Measurements from ENCODE around the gene INAVA.

Gene INAVA

GRCh38 chr1:200900877-200901276, 6.2 kb downstream of the INAVA start:
- no peak for TF ChIP-seq CTCF (IDR thresholded peaks at IDR 0.05; ENCODE audit: low read depth, low read length, missing control alignments)
- DNase-seq (ENCODE audit: low read depth), result no peak

GRCh38 chr1:200901350-200901749, 6.7 kb downstream of the INAVA start:
- TF ChIP-seq CTCF (IDR thresholded peaks at IDR 0.05; ENCODE audit: low read depth, low read length, missing control alignments), result no peak

More at GRCh38 chr1:200900877-200901276, 6.2 kb downstream of the INAVA start:
- no peak overlapping the region for H3K4me3 ChIP-seq (ENCODE audit: low read depth, low read length)

GRCh38 chr1:200901796-200902444, 7.2 kb downstream of the INAVA start:
- no peak overlapping the region for H3K4me3 ChIP-seq (ENCODE audit: low read depth, low read length)
- TF ChIP-seq CTCF (IDR thresholded peaks at IDR 0.05; ENCODE audit: low read depth, low read length, missing control alignments), result no peak
- DNase-seq (ENCODE audit: low read depth), result no peak

More at GRCh38 chr1:200901350-200901749, 6.7 kb downstream of the INAVA start:
- H3K4me3 ChIP-seq (ENCODE audit: low read depth, low read length), result no peak overlapping the region
- no peak for DNase-seq (ENCODE audit: low read depth)

DNA sequence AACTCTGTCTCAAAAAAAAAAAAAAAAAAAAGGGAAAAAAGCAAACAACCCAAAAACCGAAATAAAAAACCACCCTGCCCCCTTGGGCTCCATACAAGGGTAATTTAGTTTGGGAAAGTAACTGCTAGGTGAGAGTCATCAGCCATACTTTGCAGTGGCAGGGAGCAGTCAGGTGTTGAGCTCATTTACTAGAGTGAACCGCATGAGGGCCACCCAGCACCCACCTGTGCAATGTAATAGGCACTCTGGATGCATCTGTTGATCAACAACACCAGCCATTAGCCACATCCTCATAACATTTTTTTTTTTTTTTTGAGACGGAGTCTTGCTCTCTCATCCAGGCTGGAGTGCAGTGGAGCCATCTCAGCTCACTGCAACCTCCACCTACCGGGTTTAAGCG, 9.1 kb downstream of the INAVA start:
- no peak overlapping the region for H3K4me3 ChIP-seq (ENCODE audit: low read depth, low read length)
- DNase-seq (ENCODE audit: low read depth), result no peak
- no peak for TF ChIP-seq CTCF (IDR thresholded peaks at IDR 0.05; ENCODE audit: low read depth, low read length, missing control alignments)

DNA sequence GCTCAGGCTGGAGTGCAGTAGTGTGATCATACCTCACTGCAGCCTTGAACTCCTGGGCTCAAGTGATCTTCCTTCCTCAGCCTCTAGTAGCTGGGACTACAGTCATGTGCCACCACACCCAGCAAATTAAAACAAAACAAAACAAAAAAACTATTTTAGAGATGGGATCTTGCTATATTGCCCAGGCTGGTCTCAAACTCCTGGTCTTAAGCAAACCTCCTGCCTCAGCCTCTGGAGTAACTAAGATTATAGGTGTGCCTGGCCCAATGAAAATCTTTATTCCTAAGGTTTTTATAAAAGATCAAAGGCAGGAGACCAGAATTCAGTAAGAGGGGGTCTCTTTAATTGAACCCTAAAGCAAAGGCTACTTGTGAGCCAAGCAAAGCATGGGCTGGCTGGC, 10.1 kb downstream of the INAVA start:
- DNase-seq (ENCODE audit: low read depth), result no peak
- no peak for TF ChIP-seq CTCF (IDR thresholded peaks at IDR 0.05; ENCODE audit: low read depth, low read length, missing control alignments)
- no peak overlapping the region for H3K4me3 ChIP-seq (ENCODE audit: low read depth, low read length)

- peak; percentile 40 for DNase-seq (ENCODE audit: low read depth)
- H3K4me3 ChIP-seq (ENCODE audit: low read depth, low read length), result no peak overlapping the region
- TF ChIP-seq CTCF (IDR thresholded peaks at IDR 0.05; ENCODE audit: low read depth, low read length, missing control alignments), result no peak
Observed at GRCh38 chr1:200905411-200906052, 10.8 kb downstream of the INAVA start.

GRCh38 chr1:200906491-200906890, 11.8 kb downstream of the INAVA start:
- no peak for TF ChIP-seq CTCF (IDR thresholded peaks at IDR 0.05; ENCODE audit: low read depth, low read length, missing control alignments)
- H3K4me3 ChIP-seq (ENCODE audit: low read depth, low read length), result no peak overlapping the region
- no peak for DNase-seq (ENCODE audit: low read depth)
